SK-N-SH (cell line): ENCODE results near the gene PPP2R2B. TPM values are rescaled to one million over a fixed set of nuclear protein-coding genes. Genes with fewer than 3 reads are reported as not detected.

Experiments used
- CTCF ChIA-PET: fragments of 300-600, 350-600 bp; formaldehyde crosslinking; extraction: SDS; loops from one replicate; lab custom pipeline; 2021; lab: Yijun Ruan, JAX
- POLR2A ChIA-PET: fragments of 350-600 bp; sonication (Branson Sonifier 250); formaldehyde crosslinking; extraction: SDS; loops from one replicate; lab custom pipeline; 2020; ENCODE audit warnings: antibody characterized with exemption, inconsistent platforms; lab: Yijun Ruan, JAX
- DNase-seq: peaks from one replicate; pipeline ENCODE4 v3.0.0; 2012
- H2AFZ ChIP-seq: fragments of 200-600 bp; sonication (generic); 2 replicates; pipeline ENCODE4 v1.8.1; 2016; ENCODE audit warnings: antibody characterized with exemption, mild to moderate bottlenecking, low read depth
- H3F3A ChIP-seq: fragments of 200-600 bp; sonication (generic); replicated peaks from 2 replicates; pipeline ENCODE3; 2016; ENCODE audit warnings: antibody characterized with exemption, mild to moderate bottlenecking; ENCODE audit not compliant: insufficient read depth
- H3K27ac ChIP-seq, 2 experiments: fragments of 200-500 bp in 1 of 2; fragments of 200-600 bp in 1 of 2; sonication (Bioruptor generic) in 1 of 2; sonication (generic), shearing (Covaris generic) in 1 of 2; 2 replicates each; pipeline versions ENCODE4 v1.5.1 to v1.6.1; 2014 to 2016; ENCODE audit warnings: low read depth in 2 of 2, inconsistent platforms in 1 of 2, low read length in 1 of 2, mild to moderate bottlenecking in 1 of 2, mixed read lengths in 1 of 2
- H3K27me3 ChIP-seq: fragments of 200-600 bp; sonication (generic), shearing (Covaris generic); 2 replicates; pipeline ENCODE4 v1.6.1; 2016; ENCODE audit warnings: mixed run types; ENCODE audit not compliant: insufficient read depth
- H3K36me3 ChIP-seq, 2 experiments: fragments of 200-500 bp in 1 of 2; fragments of 200-600 bp in 1 of 2; sonication (Bioruptor generic) in 1 of 2; sonication (generic) in 1 of 2; replicated peaks in 1 of 2; 2 replicates each; pipeline versions ENCODE3 to v1.5.1; 2014 to 2016; ENCODE audit warnings: low read length in 1 of 2, mild to moderate bottlenecking in 1 of 2; ENCODE audit not compliant: insufficient read depth in 2 of 2, control insufficient read depth in 1 of 2
- H3K4me1 ChIP-seq, 2 experiments: fragments of 200-500 bp in 1 of 2; fragments of 200-600 bp in 1 of 2; sonication (Bioruptor generic) in 1 of 2; sonication (generic), shearing (Covaris generic) in 1 of 2; 2 replicates each; pipeline versions ENCODE4 v1.5.1 to v1.6.1; 2014 to 2016; ENCODE audit warnings: low read depth in 1 of 2, low read length in 1 of 2, mixed run types in 1 of 2; ENCODE audit not compliant: insufficient read depth in 2 of 2, control insufficient read depth in 1 of 2
- H3K4me2 ChIP-seq: fragments of 200-600 bp; sonication (generic), shearing (Covaris generic); 2 replicates; pipeline ENCODE4 v1.6.1; 2017; ENCODE audit warnings: mixed run types
- H3K4me3 ChIP-seq, 2 experiments: fragments of 200-500 bp in 1 of 2; fragments of 200-600 bp in 1 of 2; sonication (Bioruptor generic) in 1 of 2; sonication (generic), shearing (Covaris generic) in 1 of 2; 2 replicates each; pipeline versions ENCODE4 v1.5.1 to v1.8.1; 2014 to 2016; ENCODE audit warnings: low read depth in 2 of 2, inconsistent platforms in 1 of 2, low read length in 1 of 2, mild to moderate bottlenecking in 1 of 2, mixed read lengths in 1 of 2, moderate library complexity in 1 of 2
- H3K79me2 ChIP-seq: fragments of 200-600 bp; sonication (generic); 2 replicates; pipeline ENCODE4 v1.8.1; 2017; ENCODE audit warnings: mild to moderate bottlenecking; ENCODE audit not compliant: insufficient read depth
- H3K9ac ChIP-seq: fragments of 200-600 bp; sonication (generic); 2 replicates; pipeline ENCODE4 v1.6.1; 2017; ENCODE audit warnings: mixed run types
- H3K9me2 ChIP-seq: fragments of 200-600 bp; sonication (generic); 2 replicates; pipeline ENCODE4 v1.6.1; 2017; ENCODE audit warnings: mixed run types
- H3K9me3 ChIP-seq: fragments of 200-600 bp; sonication (generic); 2 replicates; pipeline ENCODE4 v1.6.1; 2017; ENCODE audit warnings: mixed run types, mild to moderate bottlenecking, moderate library complexity
- H4K20me1 ChIP-seq: fragments of 200-600 bp; sonication (generic); 2 replicates; pipeline ENCODE4 v1.6.1; 2017; ENCODE audit warnings: mild to moderate bottlenecking, mixed run types; ENCODE audit not compliant: insufficient read depth
- EP300 ChIP-seq, 2 experiments: IDR thresholded peaks; 2 replicates each; pipeline versions ENCODE4 v1.4.0 to v1.6.1; 2012; ENCODE audit warnings: borderline replicate concordance in 1 of 2, low read depth in 1 of 2, low read length in 1 of 2
- FOSL2 ChIP-seq: IDR thresholded peaks from 2 replicates; pipeline ENCODE4 v1.4.0; 2012; ENCODE audit warnings: low read depth, mild to moderate bottlenecking, moderate library complexity, borderline replicate concordance
- IRF3 ChIP-seq: fragments of 150-350 bp; IDR thresholded peaks from 2 replicates; pipeline ENCODE4 v1.6.1; 2016; ENCODE audit warnings: mild to moderate bottlenecking, low read depth, low read length
- JUND ChIP-seq: IDR thresholded peaks from 2 replicates; pipeline ENCODE4 v1.4.0; 2012
- MEF2A ChIP-seq: IDR thresholded peaks from 2 replicates; pipeline ENCODE4 v1.4.0; 2012; ENCODE audit warnings: low read depth, borderline replicate concordance
- NFIC ChIP-seq: IDR thresholded peaks from 2 replicates; pipeline ENCODE4 v1.4.0; 2012; ENCODE audit warnings: borderline replicate concordance
- PBX3 ChIP-seq: IDR thresholded peaks from 2 replicates; pipeline ENCODE4; 2012
- REST ChIP-seq: IDR thresholded peaks from 2 replicates; pipeline ENCODE4 v1.6.1; 2012; ENCODE audit warnings: mild to moderate bottlenecking, low read depth, low read length, moderate library complexity
- RXRA ChIP-seq: IDR thresholded peaks from 2 replicates; pipeline ENCODE4 v1.4.0; 2012; ENCODE audit warnings: low read depth, mild to moderate bottlenecking, borderline replicate concordance
- TCF12 ChIP-seq: IDR thresholded peaks from 2 replicates; pipeline ENCODE4 v1.4.0; 2012
- ZBTB33 ChIP-seq: IDR thresholded peaks from 2 replicates; pipeline ENCODE4 v1.4.0; 2012; ENCODE audit warnings: low read depth, borderline replicate concordance
- WGBS: methylation state at CpG from one replicate; pipeline ENCODE4 v1.1.6; 2017; ENCODE audit warnings: low lambda C conversion rate; 5-methylcytosine and 5-hydroxymethylcytosine counted together
- polyA plus RNA-seq, 3 experiments: library from polyadenylated mRNA; depleted of rRNA; stranded (reverse); fragments of >200 nt; gene quantifications; 2 replicates each; pipeline ENCODE4 v1.2.3, GENCODE V29; 2012

PPP2R2B gene
- polyA plus RNA-seq, 1 of the 3 experiments (the other 2 are of a cell fraction) = 11.4 TPM

GRCh38 chr5:146796144-146796543, 82.4 kb downstream of the PPP2R2B start:
- CTCF ChIA-PET = interaction anchor here (1.7 kb wide), 1 partner anchor 170 kb away, joined by 4 read pairs; no protein-coding TSS in a partner anchor
- no peak overlapping the region for H3K27ac ChIP-seq
- H3F3A ChIP-seq = peaks cover 4% of the 10 kb centered on the region
- H3K4me2 ChIP-seq = no peak overlapping the region
- WGBS = 72% methylated on average over 4 of the region's 4 CpGs
- H2AFZ ChIP-seq = no peak overlapping the region
- no peak for DNase-seq
- no peak overlapping the region for H3K4me3 ChIP-seq
- no peaks in the 10 kb centered on the region for H3K9me2 ChIP-seq
- no peaks in the 10 kb centered on the region for H3K9me3 ChIP-seq
- peaks cover 0 to 8% of the 10 kb centered on the region in 2 experiments; a peak in 2 of 4 replicates for H3K4me1 ChIP-seq
- H3K79me2 ChIP-seq = no peaks in the 10 kb centered on the region
- no peak overlapping the region for H3K9ac ChIP-seq
- H4K20me1 ChIP-seq = no peaks in the 10 kb centered on the region
- POLR2A ChIA-PET = no interaction called here
- no peaks in the 10 kb centered on the region for H3K27me3 ChIP-seq
- no peaks in the 10 kb centered on the region for H3K36me3 ChIP-seq
- TF ChIP-seq REST = no peak

GRCh38 chr5:146794326-146795029, 84.1 kb downstream of the PPP2R2B start:
- Histone ChIP-seq H3K9ac (no peak overlapping the region; the same call in 1 of the 2 replicates), H3K4me2 (peak overlapping the region; percentile 31; the same call in 1 of the 2 replicates), H3K27ac (peak overlapping the region; percentile 74 to 75; a peak in 3 of 4 replicates), H3K4me1 (peaks cover 0 to 8% of the 10 kb centered on the region in 2 experiments; a peak in 2 of 4 replicates), H2AFZ (no peak overlapping the region), H3K79me2 (no peaks in the 10 kb centered on the region), H4K20me1 (no peaks in the 10 kb centered on the region), H3K27me3 (no peaks in the 10 kb centered on the region), H3K9me3 (no peaks in the 10 kb centered on the region), H3K9me2 (no peaks in the 10 kb centered on the region), H3K36me3 (no peaks in the 10 kb centered on the region), H3K4me3 (peak overlapping the region in 1 of 2 experiments; percentile 5; a peak in 1 of 4 replicates), H3F3A (peaks cover 4% of the 10 kb centered on the region)
- TF ChIP-seq RXRA (peak; percentile 11; the same call in 1 of the 2 replicates), ZBTB33 (no peak), NFIC (peak; percentile 17; the same call in 1 of the 2 replicates), MEF2A (peak; percentile 95), JUND (peak; percentile 76), IRF3 (no peak), PBX3 (peak; percentile 52; the same call in 1 of the 2 replicates), FOSL2 (peak; percentile 74), TCF12 (peak; percentile 65), EP300 (IDR thresholded peaks at IDR 0.05; ENCODE audit: borderline replicate concordance in 1 of 2, low read depth in 1 of 2, low read length in 1 of 2) (peak in 1 of 2 experiments; percentile 58; a peak in 1 of 4 replicates)
- DNase-seq = no peak
- POLR2A ChIA-PET = no interaction called here
- CTCF ChIA-PET = interaction anchor here (0.8 to 1.3 kb wide), 2 partner anchors 9 to 31 kb away, joined by 4 read pairs; no protein-coding TSS in a partner anchor
- WGBS = 61% methylated on average over 1 of the region's 1 CpG
